GM18526 (cell line): Measurements from ENCODE around the gene PCDHGA12.
"Not testable (repeated sequence)": the region's sequence is repeated elsewhere in the genome, so short reads cannot be mapped to it uniquely, and the experiment has no call there.

Experiments
- POLR2A ChIP-seq: IDR thresholded peaks from 3 replicates; pipeline ENCODE4 v1.6.1; 2011; ENCODE audit not compliant: insufficient read length; ENCODE audit errors: extremely low read depth

Gene PCDHGA12

DNA sequence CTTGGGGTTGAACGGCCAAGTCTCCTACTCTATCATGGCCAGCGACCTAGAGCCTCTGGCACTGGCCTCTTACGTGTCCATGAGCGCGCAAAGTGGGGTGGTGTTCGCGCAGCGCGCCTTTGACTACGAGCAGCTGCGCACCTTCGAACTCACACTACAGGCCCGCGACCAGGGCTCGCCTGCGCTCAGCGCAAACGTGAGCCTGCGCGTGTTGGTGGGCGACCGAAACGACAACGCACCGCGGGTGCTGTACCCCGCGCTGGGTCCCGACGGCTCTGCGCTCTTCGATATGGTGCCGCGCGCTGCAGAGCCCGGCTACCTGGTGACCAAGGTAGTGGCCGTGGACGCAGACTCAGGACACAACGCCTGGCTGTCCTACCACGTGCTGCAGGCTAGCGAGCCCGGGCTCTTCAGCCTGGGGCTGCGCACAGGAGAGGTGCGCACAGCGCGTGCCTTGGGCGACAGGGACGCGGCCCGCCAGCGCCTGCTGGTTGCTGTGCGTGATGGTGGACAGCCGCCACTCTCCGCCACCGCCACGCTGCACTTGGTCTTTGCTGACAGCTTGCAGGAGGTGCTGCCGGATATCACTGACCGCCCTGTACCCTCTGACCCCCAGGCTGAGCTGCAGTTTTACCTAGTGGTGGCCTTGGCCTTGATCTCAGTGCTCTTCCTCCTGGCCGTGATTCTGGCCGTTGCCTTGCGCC is 30.6 kb upstream of the PCDHGA12 start:
- TF ChIP-seq POLR2A: no peak

DNA sequence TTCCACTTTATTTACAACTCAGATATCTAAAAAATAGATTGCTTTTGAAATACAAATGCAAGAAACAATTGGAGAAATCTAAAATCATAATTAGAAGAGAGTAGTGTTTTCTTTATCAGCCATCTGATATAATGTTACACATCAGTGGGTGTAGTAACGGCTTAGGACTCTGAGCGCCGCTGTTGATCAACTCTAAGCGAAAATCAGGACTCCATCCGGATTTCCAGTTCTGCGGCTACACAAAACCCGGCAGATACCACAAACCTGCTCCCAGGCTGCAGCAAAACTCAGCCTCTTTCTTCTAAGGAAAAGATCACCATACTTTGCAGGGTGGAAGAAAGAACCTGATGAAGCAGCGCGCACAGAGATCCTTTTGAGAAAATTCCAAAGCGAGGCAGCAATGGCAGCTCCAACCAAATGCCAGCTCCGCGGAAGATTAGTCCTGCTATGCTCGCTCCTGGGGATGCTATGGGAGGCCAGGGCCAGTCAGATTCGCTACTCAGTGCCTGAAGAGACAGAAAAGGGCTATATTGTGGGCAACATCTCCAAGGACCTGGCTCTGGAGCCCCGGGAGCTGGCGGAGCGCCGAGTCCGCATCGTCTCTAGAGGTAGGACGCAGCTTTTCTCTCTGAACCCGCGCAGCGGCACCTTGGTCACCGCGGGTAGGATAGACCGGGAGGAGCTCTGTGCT is 27.6 kb upstream of the PCDHGA12 start, which contains the start of gene PCDHGA9:
Gene PCDHGA9, plus strand, starts transcription at position 226 of the 691 bp plus-strand sequence. Its CDS starts 175 bp downstream, at position 401.
- TF ChIP-seq POLR2A: no peak

DNA sequence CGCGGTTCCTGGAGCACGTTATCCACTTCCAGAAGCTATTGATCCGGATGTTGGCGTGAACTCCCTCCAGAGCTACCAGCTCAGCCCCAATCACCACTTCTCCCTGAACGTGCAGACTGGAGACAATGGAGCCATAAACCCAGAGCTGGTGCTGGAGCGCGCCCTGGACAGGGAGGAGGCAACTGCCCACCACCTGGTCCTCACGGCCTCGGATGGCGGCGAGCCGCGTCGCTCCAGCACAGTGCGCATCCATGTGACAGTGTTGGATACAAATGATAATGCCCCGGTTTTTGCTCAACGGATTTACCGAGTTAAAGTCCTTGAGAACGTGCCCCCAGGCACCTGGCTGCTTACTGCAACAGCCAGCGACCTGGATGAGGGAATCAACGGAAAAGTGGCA is 26.9 kb upstream of the PCDHGA12 start:
- no peak for TF ChIP-seq POLR2A

DNA sequence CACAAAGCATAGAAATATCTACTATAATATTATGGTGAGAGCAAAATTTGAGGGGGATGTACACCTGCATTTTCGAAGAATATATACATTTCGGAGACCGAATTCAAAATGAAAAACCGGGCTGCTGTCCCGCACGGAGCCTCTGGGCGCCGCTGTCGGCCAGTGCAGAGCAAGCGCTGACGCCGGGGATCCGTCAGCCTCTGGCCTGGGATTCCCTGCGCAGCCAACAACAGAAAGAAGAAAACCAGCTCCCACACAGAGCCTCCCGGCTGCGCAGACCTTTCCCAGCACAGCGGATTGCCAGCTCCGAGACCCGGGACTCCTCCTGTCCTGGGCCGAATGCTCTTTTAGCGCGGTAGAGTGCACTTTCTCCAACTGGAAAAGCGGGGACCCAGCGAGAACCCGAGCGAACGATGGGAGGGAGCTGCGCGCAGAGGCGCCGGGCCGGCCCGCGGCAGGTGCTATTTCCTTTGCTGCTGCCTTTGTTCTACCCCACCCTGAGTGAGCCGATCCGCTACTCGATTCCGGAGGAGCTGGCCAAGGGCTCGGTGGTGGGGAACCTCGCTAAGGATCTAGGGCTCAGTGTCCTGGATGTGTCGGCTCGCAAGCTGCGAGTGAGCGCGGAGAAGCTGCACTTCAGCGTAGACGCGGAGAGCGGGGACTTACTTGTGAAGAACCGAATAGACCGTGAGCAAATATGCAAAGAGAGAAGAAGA is 22.4 kb upstream of the PCDHGA12 start, which contains the start of gene PCDHGB6:
Gene PCDHGB6, plus strand, starts transcription at position 232 of the 716 bp plus-strand sequence. Its CDS starts 182 bp downstream, at position 414.
- TF ChIP-seq POLR2A: not testable (repeated sequence)

DNA sequence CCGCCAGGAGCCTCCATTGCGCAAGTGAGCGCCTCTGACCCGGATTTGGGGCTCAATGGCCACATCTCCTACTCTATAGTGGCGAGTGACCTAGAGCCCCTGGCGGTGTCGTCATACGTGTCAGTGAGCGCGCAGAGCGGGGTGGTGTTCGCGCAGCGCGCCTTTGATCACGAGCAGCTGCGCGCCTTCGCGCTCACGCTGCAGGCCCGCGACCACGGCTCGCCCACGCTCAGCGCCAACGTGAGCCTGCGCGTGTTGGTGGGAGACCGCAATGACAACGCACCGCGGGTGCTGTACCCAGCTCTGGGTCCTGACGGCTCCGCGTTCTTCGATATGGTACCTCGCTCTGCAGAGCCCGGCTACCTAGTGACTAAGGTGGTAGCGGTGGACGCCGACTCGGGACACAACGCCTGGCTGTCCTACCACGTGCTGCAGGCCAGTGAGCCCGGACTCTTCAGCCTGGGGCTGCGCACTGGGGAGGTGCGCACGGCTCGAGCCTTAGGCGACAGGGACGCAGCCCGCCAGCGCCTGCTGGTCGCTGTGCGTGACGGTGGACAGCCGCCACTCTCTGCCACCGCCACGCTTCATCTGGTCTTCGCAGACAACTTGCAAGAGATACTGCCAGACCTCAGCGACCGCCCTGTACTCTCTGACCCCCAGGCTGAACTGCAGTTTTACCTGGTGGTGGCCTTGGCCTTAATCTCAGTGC is 20.6 kb upstream of the PCDHGA12 start:
- no peak for TF ChIP-seq POLR2A

DNA sequence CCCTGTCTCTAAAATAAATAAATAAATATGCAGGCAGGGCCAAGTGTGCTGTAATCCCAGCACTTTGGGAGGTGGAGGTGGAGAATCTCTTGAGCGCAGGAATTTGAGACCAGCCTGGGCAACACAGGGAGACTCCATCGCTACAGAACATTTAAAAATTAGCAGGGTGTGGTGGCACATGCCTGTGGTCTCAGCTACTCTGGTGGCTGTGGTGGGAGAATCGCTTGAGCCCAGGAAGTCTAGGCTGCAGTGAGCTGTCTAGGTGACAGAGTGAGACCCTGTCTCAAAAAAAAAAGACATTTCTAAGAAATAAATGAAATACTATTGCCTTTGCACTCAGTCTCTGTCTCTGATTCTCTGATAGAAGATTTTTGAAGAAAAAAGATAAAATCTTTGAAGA is 18.7 kb upstream of the PCDHGA12 start:
- no peak for TF ChIP-seq POLR2A

DNA sequence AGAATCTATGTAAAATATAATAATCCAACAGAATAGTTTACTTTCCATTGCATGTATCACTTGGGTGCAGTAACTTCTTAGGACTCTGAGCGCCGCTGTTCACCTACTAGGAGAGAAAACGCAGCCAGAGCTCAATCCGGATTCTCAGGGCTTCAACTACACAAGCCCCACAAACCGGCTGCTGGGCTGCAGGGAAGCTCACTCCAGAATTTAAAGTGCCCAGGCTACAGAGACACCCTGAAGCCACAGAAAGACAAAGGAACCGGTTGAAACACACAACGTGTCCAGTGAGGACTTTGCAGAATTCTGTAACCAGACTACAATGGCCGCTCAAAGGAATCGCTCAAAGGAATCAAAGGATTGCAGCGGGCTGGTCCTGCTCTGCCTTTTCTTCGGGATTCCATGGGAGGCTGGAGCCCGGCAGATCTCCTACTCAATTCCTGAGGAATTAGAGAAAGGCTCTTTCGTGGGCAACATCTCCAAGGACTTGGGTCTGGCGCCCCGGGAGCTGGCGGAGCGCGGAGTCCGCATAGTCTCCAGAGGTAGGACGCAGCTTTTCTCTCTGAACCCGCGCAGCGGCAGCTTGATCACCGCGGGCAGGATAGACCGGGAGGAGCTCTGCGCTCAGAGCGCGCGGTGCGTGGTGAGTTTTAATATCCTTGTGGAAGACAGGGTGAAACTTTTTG is 17.3 kb upstream of the PCDHGA12 start, which contains the start of gene PCDHGA10:
Gene PCDHGA10, plus strand, starts transcription at position 134 of the 686 bp plus-strand sequence. Its CDS starts 189 bp downstream, at position 323.
- TF ChIP-seq POLR2A: no peak

DNA sequence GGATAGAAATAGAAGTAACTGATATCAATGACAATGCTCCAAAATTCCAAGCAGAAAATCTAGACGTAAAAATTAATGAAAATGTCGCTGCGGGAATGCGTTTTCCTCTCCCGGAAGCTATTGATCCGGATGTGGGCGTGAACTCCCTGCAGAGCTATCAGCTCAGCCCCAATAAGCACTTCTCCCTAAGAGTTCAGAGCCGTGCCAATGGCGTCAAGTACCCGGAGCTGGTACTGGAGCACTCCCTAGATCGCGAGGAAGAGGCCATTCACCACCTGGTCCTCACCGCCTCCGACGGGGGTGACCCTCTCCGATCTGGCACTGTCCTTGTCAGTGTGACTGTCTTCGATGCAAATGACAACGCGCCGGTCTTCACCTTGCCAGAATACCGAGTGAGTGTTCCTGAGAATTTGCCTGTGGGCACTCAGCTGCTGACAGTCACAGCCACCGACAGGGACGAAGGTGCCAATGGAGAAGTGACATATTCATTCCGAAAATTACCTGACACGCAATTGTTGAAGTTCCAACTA is 16.7 kb upstream of the PCDHGA12 start:
- no peak for TF ChIP-seq POLR2A

DNA sequence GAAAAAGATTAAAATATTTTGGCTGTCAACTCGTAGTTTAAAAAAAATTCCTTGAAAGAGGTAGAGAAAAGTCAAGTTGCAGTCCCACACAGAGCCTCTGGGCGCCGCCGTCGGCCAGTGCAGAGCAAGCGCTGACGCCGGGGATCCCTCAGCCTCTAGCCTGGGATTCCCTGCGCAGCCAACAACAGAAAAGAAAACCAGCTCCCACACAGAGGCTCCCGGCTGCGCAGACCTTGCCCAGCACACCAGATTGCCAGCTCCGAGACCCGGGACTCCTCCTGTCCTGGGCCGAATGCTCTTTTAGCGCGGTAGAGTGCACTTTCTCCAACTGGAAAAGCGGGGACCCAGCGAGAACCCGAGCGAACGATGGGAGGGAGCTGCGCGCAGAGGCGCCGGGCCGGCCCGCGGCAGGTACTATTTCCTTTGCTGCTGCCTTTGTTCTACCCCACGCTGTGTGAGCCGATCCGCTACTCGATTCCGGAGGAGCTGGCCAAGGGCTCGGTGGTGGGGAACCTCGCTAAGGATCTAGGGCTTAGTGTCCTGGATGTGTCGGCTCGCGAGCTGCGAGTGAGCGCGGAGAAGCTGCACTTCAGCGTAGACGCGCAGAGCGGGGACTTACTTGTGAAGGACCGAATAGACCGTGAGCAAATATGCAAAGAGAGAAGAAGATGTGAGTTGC is 12.7 kb upstream of the PCDHGA12 start, which contains the start of gene PCDHGB7:
Gene PCDHGB7, plus strand, starts transcription at position 184 of the 679 bp plus-strand sequence. Its CDS starts 183 bp downstream, at position 367.
- TF ChIP-seq POLR2A: not testable (repeated sequence)

DNA sequence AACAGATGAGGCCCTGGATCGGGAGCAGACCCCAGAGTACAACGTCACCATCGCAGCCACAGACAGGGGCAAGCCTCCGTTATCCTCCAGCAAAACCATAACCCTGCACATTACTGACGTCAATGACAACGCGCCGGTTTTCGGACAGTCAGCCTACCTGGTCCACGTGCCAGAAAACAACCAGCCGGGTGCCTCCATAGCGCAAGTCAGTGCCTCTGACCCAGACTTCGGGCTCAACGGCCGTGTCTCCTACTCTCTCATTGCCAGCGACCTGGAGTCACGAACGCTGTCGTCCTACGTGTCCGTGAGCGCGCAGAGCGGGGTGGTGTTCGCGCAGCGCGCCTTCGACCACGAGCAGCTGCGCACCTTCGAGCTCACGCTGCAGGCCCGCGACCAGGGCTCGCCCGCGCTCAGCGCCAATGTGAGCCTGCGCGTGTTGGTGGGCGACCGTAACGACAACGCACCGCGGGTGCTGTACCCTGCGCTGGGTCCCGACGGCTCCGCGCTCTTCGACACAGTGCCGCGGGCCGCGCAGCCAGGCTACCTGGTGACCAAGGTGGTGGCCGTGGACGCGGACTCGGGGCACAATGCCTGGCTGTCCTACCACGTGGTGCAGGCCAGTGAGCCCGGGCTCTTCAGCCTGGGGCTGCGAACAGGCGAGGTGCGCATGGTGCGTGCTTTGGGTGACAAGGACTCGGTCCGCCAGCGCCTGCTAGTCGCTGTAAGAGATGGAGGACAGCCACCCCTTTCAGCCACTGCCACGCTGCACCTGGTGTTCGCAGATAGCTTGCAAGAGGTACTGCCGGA is 11.0 kb upstream of the PCDHGA12 start:
- no peak for TF ChIP-seq POLR2A

DNA sequence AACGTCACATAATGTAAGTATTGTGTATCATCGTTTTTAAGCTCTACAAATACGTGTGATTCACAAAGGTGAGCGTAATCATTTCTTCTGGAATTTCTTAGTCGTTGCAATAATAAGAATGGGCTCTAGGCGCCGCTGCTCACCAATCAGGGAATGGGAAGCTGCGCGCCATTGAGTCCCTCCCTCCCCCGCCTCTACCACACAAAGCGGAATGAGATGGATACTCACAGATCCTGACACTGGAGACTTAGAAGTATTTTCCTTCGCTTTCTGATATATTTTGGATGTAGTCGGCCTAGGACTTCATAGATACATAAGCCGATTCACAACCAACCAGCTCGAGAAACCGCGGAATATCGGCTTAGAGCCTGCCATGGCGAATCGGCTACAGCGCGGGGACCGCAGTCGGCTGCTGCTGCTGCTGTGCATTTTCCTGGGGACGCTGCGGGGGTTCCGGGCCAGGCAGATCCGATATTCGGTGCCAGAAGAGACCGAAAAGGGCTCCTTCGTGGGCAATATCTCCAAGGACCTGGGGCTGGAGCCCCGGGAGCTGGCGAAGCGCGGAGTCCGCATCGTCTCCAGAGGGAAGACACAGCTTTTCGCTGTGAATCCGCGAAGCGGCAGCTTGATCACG is 9.3 kb upstream of the PCDHGA12 start, which contains the start of gene PCDHGA11:
Gene PCDHGA11, plus strand, starts transcription at position 197 of the 634 bp plus-strand sequence. Its CDS starts 177 bp downstream, at position 374.
- TF ChIP-seq POLR2A: no peak

DNA sequence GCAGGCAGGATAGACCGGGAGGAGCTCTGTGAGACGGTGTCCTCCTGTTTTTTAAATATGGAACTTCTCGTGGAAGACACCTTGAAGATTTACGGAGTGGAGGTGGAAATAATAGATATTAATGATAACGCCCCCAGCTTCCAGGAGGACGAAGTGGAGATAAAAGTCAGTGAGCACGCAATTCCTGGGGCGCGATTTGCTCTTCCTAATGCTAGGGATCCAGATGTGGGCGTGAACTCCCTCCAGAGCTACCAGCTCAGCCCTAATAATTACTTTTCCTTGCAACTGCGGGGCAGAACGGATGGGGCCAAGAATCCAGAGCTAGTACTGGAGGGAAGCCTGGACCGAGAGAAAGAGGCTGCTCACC is 8.8 kb upstream of the PCDHGA12 start:
- no peak for TF ChIP-seq POLR2A
